ENCODE measurements around the gene TNFRSF1B. TPM values are rescaled to one million over a fixed set of nuclear protein-coding genes. Genes with fewer than 3 reads are reported as not detected.

TNFRSF1B gene
- 10.0 and 41.6 TPM in 2 replicates for total RNA-seq

DNA sequence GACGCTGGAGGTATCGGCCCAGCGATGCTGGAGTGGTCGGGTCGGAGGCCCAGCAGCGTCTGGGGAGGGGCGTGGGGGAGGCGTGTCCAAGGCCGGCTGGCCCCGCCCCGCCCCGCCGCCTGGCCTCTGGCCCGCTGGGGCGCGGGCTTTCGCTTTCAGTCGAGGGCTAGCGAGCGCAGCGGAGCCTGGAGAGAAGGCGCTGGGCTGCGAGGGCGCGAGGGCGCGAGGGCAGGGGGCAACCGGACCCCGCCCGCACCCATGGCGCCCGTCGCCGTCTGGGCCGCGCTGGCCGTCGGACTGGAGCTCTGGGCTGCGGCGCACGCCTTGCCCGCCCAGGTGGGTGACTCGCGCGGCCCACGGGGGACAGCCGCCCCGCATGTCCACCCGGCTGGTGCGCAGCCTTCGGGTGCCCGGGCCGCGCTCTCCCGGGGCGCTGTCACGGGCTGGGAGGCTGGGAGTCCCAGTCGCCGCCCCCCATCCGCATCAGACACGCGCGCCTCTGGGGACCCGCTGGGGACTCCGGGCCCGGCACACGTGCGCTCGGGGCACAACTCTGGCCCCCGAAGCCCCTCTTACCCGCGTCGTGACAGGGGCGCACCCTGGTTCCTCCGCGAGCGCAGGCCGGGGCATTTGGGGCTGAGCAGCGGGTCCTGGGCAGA is at the start of gene TNFRSF1B:
TNFRSF1B (plus strand) TSS at position 158 of the 659 bp plus-strand sequence; CDS start at position 259, 101 bp downstream.

DNA sequence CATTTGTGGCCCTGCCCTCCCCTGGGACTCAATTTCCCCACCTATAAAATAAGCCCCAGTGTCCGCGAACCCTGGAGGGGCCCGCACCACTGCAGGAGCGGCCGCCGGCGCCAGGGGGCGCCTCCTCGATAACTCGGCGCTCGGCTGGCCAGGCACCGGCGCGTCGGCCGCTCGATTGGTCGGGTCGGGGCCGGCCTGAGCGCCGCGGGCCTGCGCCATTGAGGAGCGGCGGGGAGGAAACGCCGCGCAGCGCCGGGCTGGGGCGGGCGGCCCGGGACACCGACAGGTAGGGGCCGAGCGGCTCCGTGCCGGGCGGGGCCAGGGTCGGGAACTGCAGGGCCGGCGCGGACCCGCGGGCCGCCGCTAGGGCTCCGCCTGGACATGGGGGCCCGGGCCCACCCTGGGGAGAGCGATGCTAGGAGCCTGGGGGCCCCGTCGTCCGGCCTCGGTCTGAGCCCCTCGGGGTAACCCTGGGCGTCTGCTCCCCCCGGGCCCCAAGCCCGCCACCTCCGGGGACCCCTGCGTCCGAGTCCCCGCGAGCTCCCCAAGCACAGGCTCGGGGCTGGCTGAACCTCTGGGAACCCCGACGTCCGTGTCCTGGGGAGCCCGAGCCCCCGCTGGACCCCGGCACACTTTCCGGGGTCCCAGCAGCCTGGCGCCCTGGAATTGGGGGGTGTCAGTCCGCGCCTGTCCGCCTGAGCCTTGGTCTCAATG is 63.2 kb downstream of the TNFRSF1B start, which contains the start of gene VPS13D:
VPS13D (plus strand) TSS at position 196 of the 714 bp plus-strand sequence. CDS start 4,237 bp downstream, outside the sequence.

Other genes with a start within 250 kb of the TNFRSF1B start
- 90.2 and 139 TPM in 2 replicates for gene KIAA2013, start 240.6 kb upstream of the TNFRSF1B start, total RNA-seq
- 502 and 516 TPM in 2 replicates for gene PLOD1, start 232.3 kb upstream of the TNFRSF1B start, total RNA-seq
- 31.9 and 49.3 TPM in 2 replicates for gene MFN2, start 186.5 kb upstream of the TNFRSF1B start, total RNA-seq
- gene MIIP, start 147.5 kb upstream of the TNFRSF1B start, total RNA-seq: 21.8 and 27.3 TPM in 2 replicates
- 0.52 TPM in 1 of 2 replicates, not detected in the other for gene TNFRSF8, start 103.7 kb upstream of the TNFRSF1B start, total RNA-seq
- gene VPS13D, start 63.0 kb downstream of the TNFRSF1B start, total RNA-seq: 16.9 and 17.0 TPM in 2 replicates

Data from epithelial cell of alveolus of lung (primary cell).